Measurements from ENCODE around the gene ITIH2. TPM values are rescaled to one million over a fixed set of nuclear protein-coding genes. Genes with fewer than 3 reads are reported as not detected.
"Not testable (repeated sequence)": the region's sequence is repeated elsewhere in the genome, so short reads cannot be mapped to it uniquely, and the experiment has no call there.

Gene ITIH2
- total RNA-seq, 1 donor, result 0.09 TPM

DNA sequence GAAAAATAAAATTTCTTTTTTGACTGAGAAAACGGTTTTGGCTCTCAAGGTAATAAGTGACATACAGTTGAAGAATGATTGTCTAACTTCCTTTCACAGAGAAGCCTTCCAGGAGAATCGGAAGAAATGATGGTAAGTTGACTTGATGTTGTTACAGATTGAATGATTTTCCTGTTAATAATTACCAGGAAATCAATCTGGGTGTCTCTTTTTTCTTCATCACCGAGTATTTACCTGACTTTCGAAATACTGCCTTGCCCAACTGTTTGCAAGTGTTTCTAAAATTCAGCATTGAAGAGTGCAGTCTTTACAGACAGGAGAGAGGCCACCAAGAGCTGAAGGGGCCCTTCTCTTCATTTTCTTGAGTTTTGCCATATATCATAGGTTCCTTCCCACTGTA lies 4.0 kb downstream of the ITIH2 start:
- TF ChIP-seq CTCF (IDR thresholded peaks at IDR 0.05; ENCODE audit: insufficient read depth, low read length), result no peak
- no peak for DNase-seq (ENCODE audit: low read depth)

GRCh38 chr10:7707858-7708622 lies 4.9 kb downstream of the ITIH2 start:
- DNase-seq (ENCODE audit: low read depth), result no peak
- no peak for TF ChIP-seq CTCF (IDR thresholded peaks at IDR 0.05; ENCODE audit: insufficient read depth, low read length)
- H3K4me3 ChIP-seq (ENCODE audit: low read depth, low read length), result no peak overlapping the region

More for the DNA sequence above, 4.0 kb downstream of the ITIH2 start:
- no peak overlapping the region for H3K4me3 ChIP-seq (ENCODE audit: low read depth, low read length)

GRCh38 chr10:7708832-7709231 lies 5.7 kb downstream of the ITIH2 start:
- DNase-seq (ENCODE audit: low read depth), result no peak
- no peak overlapping the region for H3K4me3 ChIP-seq (ENCODE audit: low read depth, low read length)
- TF ChIP-seq CTCF (IDR thresholded peaks at IDR 0.05; ENCODE audit: insufficient read depth, low read length), result no peak

- no peak for TF ChIP-seq CTCF (IDR thresholded peaks at IDR 0.05; ENCODE audit: insufficient read depth, low read length)
- no peak overlapping the region for H3K4me3 ChIP-seq (ENCODE audit: low read depth, low read length)
- no peak for DNase-seq (ENCODE audit: low read depth)
Observed at GRCh38 chr10:7710446-7710845, 7.3 kb downstream of the ITIH2 start.

DNA sequence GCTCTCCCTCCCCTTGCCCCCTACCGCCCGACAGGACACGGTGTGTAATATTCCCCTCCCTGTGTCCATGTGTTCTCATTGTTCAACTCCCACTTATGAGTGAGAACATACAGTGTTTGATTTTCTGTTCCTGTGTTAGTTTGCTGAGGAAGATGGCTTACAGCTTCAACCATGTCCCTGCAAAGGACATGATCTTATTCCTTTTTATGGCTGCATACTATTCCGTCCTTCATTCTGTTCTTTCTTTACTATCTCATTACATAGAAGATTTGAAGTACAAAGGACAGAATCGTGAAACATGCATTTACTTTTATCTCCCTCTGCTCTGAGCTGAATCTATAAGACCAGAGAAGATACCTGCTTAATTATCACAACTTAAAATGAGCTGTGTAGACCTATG lies 8.0 kb downstream of the ITIH2 start:
- H3K4me3 ChIP-seq (ENCODE audit: low read depth, low read length); DNase-seq (ENCODE audit: low read depth): not testable (repeated sequence)

DNA sequence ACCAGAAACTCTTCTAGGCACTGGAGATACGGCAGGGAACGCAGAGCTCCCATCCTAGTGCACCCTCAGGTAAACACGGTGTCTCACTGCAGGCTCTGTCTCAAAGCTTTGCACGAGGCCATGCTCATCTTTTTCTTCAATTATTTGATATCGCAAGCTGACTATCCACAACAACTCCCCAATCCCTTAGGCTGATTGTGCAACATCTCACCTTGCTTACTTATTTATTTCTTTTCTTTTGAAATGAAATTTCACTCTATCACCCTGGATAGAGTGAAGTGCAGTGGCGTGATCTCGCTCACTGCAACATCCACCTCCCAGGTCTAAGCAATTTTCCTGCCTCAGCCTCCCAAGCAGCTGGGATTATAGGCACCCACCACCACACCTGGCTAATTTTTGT lies 12.4 kb downstream of the ITIH2 start:
- no peak for TF ChIP-seq CTCF (IDR thresholded peaks at IDR 0.05; ENCODE audit: insufficient read depth, low read length)
- no peak for DNase-seq (ENCODE audit: low read depth)
- no peak overlapping the region for H3K4me3 ChIP-seq (ENCODE audit: low read depth, low read length)

DNA sequence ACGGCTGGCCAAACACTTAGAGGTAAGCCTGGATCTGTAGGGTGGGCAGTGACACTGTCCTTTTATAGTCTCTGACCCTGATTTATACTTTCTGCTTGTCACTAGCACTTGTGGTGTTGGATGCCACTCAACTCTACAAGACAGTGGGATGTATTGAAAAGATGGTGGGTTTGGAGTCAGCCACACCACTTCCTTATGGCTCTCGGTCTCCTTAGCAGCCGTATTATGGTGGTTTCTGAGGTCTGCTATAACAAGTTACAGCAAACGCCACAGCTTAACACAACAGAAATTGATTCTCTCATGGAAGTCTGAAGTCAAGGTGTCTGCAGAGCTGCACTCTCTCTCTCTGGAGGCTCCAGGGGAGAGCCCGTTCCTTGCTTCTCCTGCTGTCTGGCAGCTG lies 14.7 kb downstream of the ITIH2 start:
- no peak overlapping the region for H3K4me3 ChIP-seq (ENCODE audit: low read depth, low read length)
- TF ChIP-seq CTCF (IDR thresholded peaks at IDR 0.05; ENCODE audit: insufficient read depth, low read length), result no peak
- DNase-seq (ENCODE audit: low read depth), result no peak
